Gastrocnemius medialis (tissue), 4 donors: ENCODE results near the gene ATE1.

ENCODE experiments used
- CTCF ChIP-seq, 5 experiments: fragments of 450-650 bp in 3 of 5; fragments of 200-600 bp in 2 of 5; sonication (generic) in 2 of 5; IDR thresholded peaks in 4 of 5; conservative IDR thresholded peaks in 1 of 5; 1 replicate in 4 of 5; 2 replicates in 1 of 5; pipeline ENCODE4 v1.5.1; 2016 to 2019; ENCODE audit warnings: antibody characterized with exemption in 5 of 5, mild to moderate bottlenecking in 3 of 5, moderate library complexity in 3 of 5
- POLR2A ChIP-seq, 2 donors: fragments of 450-650 bp; IDR thresholded peaks; one replicate each; pipeline ENCODE4 v1.6.1; 2017; ENCODE audit warnings: antibody characterized with exemption in 2 of 2, mild to moderate bottlenecking in 2 of 2, moderate library complexity in 2 of 2

- TF ChIP-seq CTCF (IDR thresholded peaks at IDR 0.05 in 4 of 5, conservative IDR thresholded peaks at IDR 0.05 in 1 of 5) (no peak), POLR2A (IDR thresholded peaks at IDR 0.05) (no peak)
Observed at GRCh38 chr10:121976607-121977006, 48.8 kb upstream of the ATE1 start.
